Measurements from ENCODE around the gene MBOAT1. TPM values are rescaled to one million over a fixed set of nuclear protein-coding genes. Genes with fewer than 3 reads are reported as not detected.

Gene MBOAT1
- polyA plus RNA-seq, 1 of the 3 experiments (the other 2 are of a cell fraction) = 3.0 TPM

DNA sequence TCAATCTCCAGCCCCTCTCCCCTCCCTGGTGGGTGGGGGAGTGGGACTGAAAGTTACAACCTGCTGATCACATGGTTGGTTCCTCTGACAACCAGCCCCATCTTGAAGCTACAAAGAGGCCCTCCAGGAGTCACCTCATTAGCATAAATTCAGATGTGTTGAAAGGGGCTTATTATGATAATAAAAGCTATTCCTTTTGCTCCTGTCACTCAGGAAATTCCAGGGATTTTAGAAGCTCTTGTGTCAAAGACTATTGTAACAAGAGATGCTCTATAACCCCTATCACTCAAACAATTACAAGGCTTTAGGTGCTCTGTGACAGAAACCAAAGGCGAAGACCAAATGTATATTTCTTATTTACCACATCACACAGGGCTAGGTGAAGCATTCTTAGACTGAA is 30.1 kb upstream of the MBOAT1 start:
- no peaks in the 10 kb centered on the region for H3F3A ChIP-seq (replicated peaks; ENCODE audit: insufficient read depth)
- no peak for DNase-seq
- H3K4me3 ChIP-seq (ENCODE audit: low read depth in 2 of 2, low read length in 1 of 2) = no peak overlapping the region
- no peak overlapping the region for H3K27ac ChIP-seq (ENCODE audit: low read depth in 2 of 2, low read length in 1 of 2)
- no peaks in the 10 kb centered on the region for H3K9me3 ChIP-seq
- 55% methylated on average over 1 of the region's 1 CpG for WGBS (ENCODE audit: low lambda C conversion rate)
- TF ChIP-seq, protein P1, sequence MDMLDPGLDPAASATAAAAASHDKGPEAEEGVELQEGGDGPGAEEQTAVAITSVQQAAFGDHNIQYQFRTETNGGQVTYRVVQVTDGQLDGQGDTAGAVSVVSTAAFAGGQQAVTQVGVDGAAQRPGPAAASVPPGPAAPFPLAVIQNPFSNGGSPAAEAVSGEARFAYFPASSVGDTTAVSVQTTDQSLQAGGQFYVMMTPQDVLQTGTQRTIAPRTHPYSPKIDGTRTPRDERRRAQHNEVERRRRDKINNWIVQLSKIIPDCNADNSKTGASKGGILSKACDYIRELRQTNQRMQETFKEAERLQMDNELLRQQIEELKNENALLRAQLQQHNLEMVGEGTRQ (IDR thresholded peaks at IDR 0.05; ENCODE audit: borderline replicate concordance, low read depth, low read length) = no peak
- TF ChIP-seq, protein P2, sequence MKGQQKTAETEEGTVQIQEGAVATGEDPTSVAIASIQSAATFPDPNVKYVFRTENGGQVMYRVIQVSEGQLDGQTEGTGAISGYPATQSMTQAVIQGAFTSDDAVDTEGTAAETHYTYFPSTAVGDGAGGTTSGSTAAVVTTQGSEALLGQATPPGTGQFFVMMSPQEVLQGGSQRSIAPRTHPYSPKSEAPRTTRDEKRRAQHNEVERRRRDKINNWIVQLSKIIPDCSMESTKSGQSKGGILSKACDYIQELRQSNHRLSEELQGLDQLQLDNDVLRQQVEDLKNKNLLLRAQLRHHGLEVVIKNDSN (IDR thresholded peaks at IDR 0.05; ENCODE audit: borderline replicate concordance, low read depth) = no peak
- no peak for TF ChIP-seq SMC3 (IDR thresholded peaks at IDR 0.05; ENCODE audit: low read depth, low read length)
- TF ChIP-seq FOXJ3 (CRISPR knock-in tag; IDR thresholded peaks at IDR 0.05) = no peak
- no peak for TF ChIP-seq MEF2A (IDR thresholded peaks at IDR 0.05; ENCODE audit: borderline replicate concordance, low read depth)
- TF ChIP-seq POLR2AphosphoS5 (IDR thresholded peaks at IDR 0.05; ENCODE audit: low read depth, low read length) = no peak
- TF ChIP-seq JUND (IDR thresholded peaks at IDR 0.05) = no peak
- no peak for TF ChIP-seq RAD21 (IDR thresholded peaks at IDR 0.05; ENCODE audit: low read length)
- TF ChIP-seq, protein P3, sequence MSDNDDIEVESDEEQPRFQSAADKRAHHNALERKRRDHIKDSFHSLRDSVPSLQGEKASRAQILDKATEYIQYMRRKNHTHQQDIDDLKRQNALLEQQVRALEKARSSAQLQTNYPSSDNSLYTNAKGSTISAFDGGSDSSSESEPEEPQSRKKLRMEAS (IDR thresholded peaks at IDR 0.05; ENCODE audit: low read depth) = no peak
- TF ChIP-seq YY1 (IDR thresholded peaks at IDR 0.05; ENCODE audit: low read depth) = no peak
- TF ChIP-seq, protein P4, sequence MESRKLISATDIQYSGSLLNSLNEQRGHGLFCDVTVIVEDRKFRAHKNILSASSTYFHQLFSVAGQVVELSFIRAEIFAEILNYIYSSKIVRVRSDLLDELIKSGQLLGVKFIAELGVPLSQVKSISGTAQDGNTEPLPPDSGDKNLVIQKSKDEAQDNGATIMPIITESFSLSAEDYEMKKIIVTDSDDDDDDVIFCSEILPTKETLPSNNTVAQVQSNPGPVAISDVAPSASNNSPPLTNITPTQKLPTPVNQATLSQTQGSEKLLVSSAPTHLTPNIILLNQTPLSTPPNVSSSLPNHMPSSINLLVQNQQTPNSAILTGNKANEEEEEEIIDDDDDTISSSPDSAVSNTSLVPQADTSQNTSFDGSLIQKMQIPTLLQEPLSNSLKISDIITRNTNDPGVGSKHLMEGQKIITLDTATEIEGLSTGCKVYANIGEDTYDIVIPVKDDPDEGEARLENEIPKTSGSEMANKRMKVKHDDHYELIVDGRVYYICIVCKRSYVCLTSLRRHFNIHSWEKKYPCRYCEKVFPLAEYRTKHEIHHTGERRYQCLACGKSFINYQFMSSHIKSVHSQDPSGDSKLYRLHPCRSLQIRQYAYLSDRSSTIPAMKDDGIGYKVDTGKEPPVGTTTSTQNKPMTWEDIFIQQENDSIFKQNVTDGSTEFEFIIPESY (IDR thresholded peaks at IDR 0.05; ENCODE audit: borderline replicate concordance, low read depth) = no peak
- TF ChIP-seq CHD2 (IDR thresholded peaks at IDR 0.05; ENCODE audit: low read length, partially characterized antibody) = no peak
- no peaks in the 10 kb centered on the region for H3K27me3 ChIP-seq (ENCODE audit: insufficient read depth)
- no peaks in the 10 kb centered on the region for H3K4me1 ChIP-seq (ENCODE audit: control insufficient read depth in 1 of 2, insufficient read depth in 2 of 2, low read depth in 1 of 2, low read length in 1 of 2)
- ChIA-PET CTCF (no interaction called here), POLR2A (no interaction called here)
- no peaks in the 10 kb centered on the region for H4K20me1 ChIP-seq (ENCODE audit: insufficient read depth)
- H3K9me2 ChIP-seq = no peaks in the 10 kb centered on the region
- no peaks in the 10 kb centered on the region for H3K79me2 ChIP-seq (ENCODE audit: insufficient read depth)
- no peak overlapping the region for H2AFZ ChIP-seq (ENCODE audit: low read depth)
- H3K36me3 ChIP-seq (replicated peaks in 1 of 2; ENCODE audit: control insufficient read depth in 1 of 2, insufficient read depth in 2 of 2, low read length in 1 of 2) = no peaks in the 10 kb centered on the region
- no peak overlapping the region for H3K9ac ChIP-seq
- no peak overlapping the region for H3K4me2 ChIP-seq

DNA sequence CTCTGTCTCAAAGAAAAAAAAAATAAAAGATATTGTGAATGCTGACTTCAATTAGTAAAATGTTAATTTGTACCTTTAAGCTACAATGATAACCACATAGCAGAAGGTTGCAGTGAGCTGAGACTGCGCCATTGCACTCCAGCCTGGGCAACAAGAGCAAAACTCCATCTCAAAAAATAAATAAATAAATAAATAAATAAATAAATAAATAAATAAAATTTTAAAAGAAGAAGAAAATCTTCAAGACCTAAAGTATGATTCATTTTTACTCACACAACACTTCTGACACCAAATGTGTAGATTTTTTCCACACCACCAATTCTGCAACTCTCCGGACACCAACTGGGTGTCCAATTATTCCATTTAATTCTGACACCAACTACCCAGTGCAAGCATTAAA is 28.8 kb upstream of the MBOAT1 start:
- H3K79me2 ChIP-seq (ENCODE audit: insufficient read depth) = no peaks in the 10 kb centered on the region
- 86% methylated on average over 2 of the region's 2 CpGs for WGBS (ENCODE audit: low lambda C conversion rate)
- no peak overlapping the region for H3K4me2 ChIP-seq
- H3K9me3 ChIP-seq = no peaks in the 10 kb centered on the region
- CTCF ChIA-PET = no interaction called here
- no peaks in the 10 kb centered on the region for H4K20me1 ChIP-seq (ENCODE audit: insufficient read depth)
- no peak overlapping the region for H3K4me3 ChIP-seq (ENCODE audit: low read depth in 2 of 2, low read length in 1 of 2)
- no peaks in the 10 kb centered on the region for H3K4me1 ChIP-seq (ENCODE audit: control insufficient read depth in 1 of 2, insufficient read depth in 2 of 2, low read depth in 1 of 2, low read length in 1 of 2)
- no peak overlapping the region for H3K27ac ChIP-seq (ENCODE audit: low read depth in 2 of 2, low read length in 1 of 2)
- H3K27me3 ChIP-seq (ENCODE audit: insufficient read depth) = no peaks in the 10 kb centered on the region
- no peak overlapping the region for H2AFZ ChIP-seq (ENCODE audit: low read depth)
- no peak overlapping the region for H3K9ac ChIP-seq
- H3K36me3 ChIP-seq (replicated peaks in 1 of 2; ENCODE audit: control insufficient read depth in 1 of 2, insufficient read depth in 2 of 2, low read length in 1 of 2) = no peaks in the 10 kb centered on the region
- H3F3A ChIP-seq (replicated peaks; ENCODE audit: insufficient read depth) = no peaks in the 10 kb centered on the region
- no peak for DNase-seq
- TF ChIP-seq SIN3A (IDR thresholded peaks at IDR 0.05; ENCODE audit: borderline replicate concordance, low read depth, low read length) (no peak), NRF1 (IDR thresholded peaks at IDR 0.05; ENCODE audit: low read depth, low read length) (no peak), EZH2phosphoT487 (IDR thresholded peaks at IDR 0.05; ENCODE audit: borderline replicate concordance, low read depth) (no peak), MEF2A (IDR thresholded peaks at IDR 0.05; ENCODE audit: borderline replicate concordance, low read depth) (no peak), TAF1 (IDR thresholded peaks at IDR 0.05; ENCODE audit: borderline replicate concordance, low read depth, low read length) (no peak), TEAD4 (IDR thresholded peaks at IDR 0.05; ENCODE audit: borderline replicate concordance, insufficient read depth) (no peak), RCOR1 (IDR thresholded peaks at IDR 0.05; ENCODE audit: low read length) (no peak)
- TF ChIP-seq, protein P5, sequence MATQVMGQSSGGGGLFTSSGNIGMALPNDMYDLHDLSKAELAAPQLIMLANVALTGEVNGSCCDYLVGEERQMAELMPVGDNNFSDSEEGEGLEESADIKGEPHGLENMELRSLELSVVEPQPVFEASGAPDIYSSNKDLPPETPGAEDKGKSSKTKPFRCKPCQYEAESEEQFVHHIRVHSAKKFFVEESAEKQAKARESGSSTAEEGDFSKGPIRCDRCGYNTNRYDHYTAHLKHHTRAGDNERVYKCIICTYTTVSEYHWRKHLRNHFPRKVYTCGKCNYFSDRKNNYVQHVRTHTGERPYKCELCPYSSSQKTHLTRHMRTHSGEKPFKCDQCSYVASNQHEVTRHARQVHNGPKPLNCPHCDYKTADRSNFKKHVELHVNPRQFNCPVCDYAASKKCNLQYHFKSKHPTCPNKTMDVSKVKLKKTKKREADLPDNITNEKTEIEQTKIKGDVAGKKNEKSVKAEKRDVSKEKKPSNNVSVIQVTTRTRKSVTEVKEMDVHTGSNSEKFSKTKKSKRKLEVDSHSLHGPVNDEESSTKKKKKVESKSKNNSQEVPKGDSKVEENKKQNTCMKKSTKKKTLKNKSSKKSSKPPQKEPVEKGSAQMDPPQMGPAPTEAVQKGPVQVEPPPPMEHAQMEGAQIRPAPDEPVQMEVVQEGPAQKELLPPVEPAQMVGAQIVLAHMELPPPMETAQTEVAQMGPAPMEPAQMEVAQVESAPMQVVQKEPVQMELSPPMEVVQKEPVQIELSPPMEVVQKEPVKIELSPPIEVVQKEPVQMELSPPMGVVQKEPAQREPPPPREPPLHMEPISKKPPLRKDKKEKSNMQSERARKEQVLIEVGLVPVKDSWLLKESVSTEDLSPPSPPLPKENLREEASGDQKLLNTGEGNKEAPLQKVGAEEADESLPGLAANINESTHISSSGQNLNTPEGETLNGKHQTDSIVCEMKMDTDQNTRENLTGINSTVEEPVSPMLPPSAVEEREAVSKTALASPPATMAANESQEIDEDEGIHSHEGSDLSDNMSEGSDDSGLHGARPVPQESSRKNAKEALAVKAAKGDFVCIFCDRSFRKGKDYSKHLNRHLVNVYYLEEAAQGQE (IDR thresholded peaks at IDR 0.05; ENCODE audit: low read depth, low read length) = no peak
- H3K9me2 ChIP-seq = no peaks in the 10 kb centered on the region
- POLR2A ChIA-PET = no interaction called here

Measured in SK-N-SH (cell line).